ENCODE data around the gene ANXA1.
A peak's percentile ranks its signal among the peaks of the same experiment; 100 is the strongest.

Gene ANXA1

GRCh38 chr9:73194284-73194683, 42.6 kb downstream of the ANXA1 start:
- no peaks in the 10 kb centered on the region for H3K36me3 Mint-ChIP-seq
- H3K27me3 Mint-ChIP-seq = peaks cover 2 to 10% of the 10 kb centered on the region in 2 donors
- no peaks in the 10 kb centered on the region for H3K9me3 Mint-ChIP-seq
- H3K4me1 Mint-ChIP-seq = no peaks in the 10 kb centered on the region
- no peak overlapping the region for H3K27ac Mint-ChIP-seq
- ATAC-seq (replicated peaks) (no peak), DNase-seq (no peak)
- no peak overlapping the region for H3K4me3 Mint-ChIP-seq

- Mint-ChIP-seq H3K27me3 (peaks cover 12 to 20% of the 10 kb centered on the region in 2 donors), H3K27ac (no peak overlapping the region), H3K4me3 (no peak overlapping the region), H3K9me3 (no peaks in the 10 kb centered on the region), H3K4me1 (no peaks in the 10 kb centered on the region), H3K36me3 (no peaks in the 10 kb centered on the region)
- DNase-seq (no peak), ATAC-seq (replicated peaks) (no peak)
These were observed 47.8 kb downstream of the ANXA1 start for GRCh38 chr9:73199448-73199847.

GRCh38 chr9:73199886-73200285, 48.2 kb downstream of the ANXA1 start:
- peaks cover 12 to 20% of the 10 kb centered on the region in 2 donors for H3K27me3 Mint-ChIP-seq
- H3K4me1 Mint-ChIP-seq = no peaks in the 10 kb centered on the region
- no peaks in the 10 kb centered on the region for H3K36me3 Mint-ChIP-seq
- DNase-seq (no peak), ATAC-seq (replicated peaks) (no peak)
- H3K9me3 Mint-ChIP-seq = no peaks in the 10 kb centered on the region
- H3K4me3 Mint-ChIP-seq = no peak overlapping the region
- H3K27ac Mint-ChIP-seq = no peak overlapping the region

GRCh38 chr9:73200694-73201452, 49.2 kb downstream of the ANXA1 start:
- Mint-ChIP-seq H3K4me3 (no peak overlapping the region), H3K9me3 (no peaks in the 10 kb centered on the region), H3K4me1 (no peaks in the 10 kb centered on the region), H3K36me3 (no peaks in the 10 kb centered on the region), H3K27ac (no peak overlapping the region), H3K27me3 (peaks cover 12 to 19% of the 10 kb centered on the region in 2 donors)
- ATAC-seq (replicated peaks) (peak; percentile 39 to 57), DNase-seq (no peak)

- H3K4me3 Mint-ChIP-seq = no peak overlapping the region
- H3K27ac Mint-ChIP-seq = no peak overlapping the region
- peaks cover 12 to 16% of the 10 kb centered on the region in 2 donors for H3K27me3 Mint-ChIP-seq
- no peaks in the 10 kb centered on the region for H3K9me3 Mint-ChIP-seq
- DNase-seq (no peak), ATAC-seq (replicated peaks) (no peak)
- H3K4me1 Mint-ChIP-seq = no peaks in the 10 kb centered on the region
- H3K36me3 Mint-ChIP-seq = no peaks in the 10 kb centered on the region
These were observed 51.3 kb downstream of the ANXA1 start for GRCh38 chr9:73202980-73203379.

GRCh38 chr9:73204936-73205335, 53.3 kb downstream of the ANXA1 start:
- DNase-seq (no peak), ATAC-seq (replicated peaks) (no peak)
- no peaks in the 10 kb centered on the region for H3K9me3 Mint-ChIP-seq
- H3K36me3 Mint-ChIP-seq = no peaks in the 10 kb centered on the region
- peaks cover 4 to 14% of the 10 kb centered on the region in 2 donors for H3K27me3 Mint-ChIP-seq
- no peak overlapping the region for H3K4me3 Mint-ChIP-seq
- no peak overlapping the region for H3K27ac Mint-ChIP-seq
- no peaks in the 10 kb centered on the region for H3K4me1 Mint-ChIP-seq

- no peak for DNase-seq
- H3K27me3 Mint-ChIP-seq = peaks cover 0 to 10% of the 10 kb centered on the region in 2 donors
- no peak overlapping the region for H3K4me3 Mint-ChIP-seq
- no peaks in the 10 kb centered on the region for H3K4me1 Mint-ChIP-seq
- no peaks in the 10 kb centered on the region for H3K36me3 Mint-ChIP-seq
- no peak for ATAC-seq (replicated peaks)
- no peaks in the 10 kb centered on the region for H3K9me3 Mint-ChIP-seq
- H3K27ac Mint-ChIP-seq = no peak overlapping the region
These were observed 55.2 kb downstream of the ANXA1 start for GRCh38 chr9:73206851-73207250.

GRCh38 chr9:73210886-73211666, 59.4 kb downstream of the ANXA1 start:
- DNase-seq = no peak
- Mint-ChIP-seq H3K4me3 (no peak overlapping the region), H3K27me3 (peaks cover 0 to 14% of the 10 kb centered on the region in 2 donors), H3K36me3 (no peaks in the 10 kb centered on the region), H3K9me3 (no peaks in the 10 kb centered on the region), H3K27ac (no peak overlapping the region), H3K4me1 (no peaks in the 10 kb centered on the region)
- ATAC-seq (replicated peaks) = no peak

- no peaks in the 10 kb centered on the region for H3K4me1 Mint-ChIP-seq
- H3K27me3 Mint-ChIP-seq = peaks cover 9 to 12% of the 10 kb centered on the region in 2 donors
- H3K4me3 Mint-ChIP-seq = no peak overlapping the region
- H3K9me3 Mint-ChIP-seq = no peaks in the 10 kb centered on the region
- no peaks in the 10 kb centered on the region for H3K36me3 Mint-ChIP-seq
- no peak for ATAC-seq (replicated peaks)
- DNase-seq = no peak
- H3K27ac Mint-ChIP-seq = no peak overlapping the region
These were observed 61.6 kb downstream of the ANXA1 start for GRCh38 chr9:73213300-73213699.

GRCh38 chr9:73215249-73215648, 63.6 kb downstream of the ANXA1 start:
- ATAC-seq (replicated peaks) = no peak
- H3K36me3 Mint-ChIP-seq = no peaks in the 10 kb centered on the region
- peaks cover 13 to 14% of the 10 kb centered on the region in 2 donors for H3K27me3 Mint-ChIP-seq
- H3K4me1 Mint-ChIP-seq = peaks cover 0 to 4% of the 10 kb centered on the region in 2 donors
- H3K9me3 Mint-ChIP-seq = peaks cover 0 to 2% of the 10 kb centered on the region in 2 donors
- no peak for DNase-seq
- no peak overlapping the region for H3K27ac Mint-ChIP-seq
- no peak overlapping the region for H3K4me3 Mint-ChIP-seq

GRCh38 chr9:73216100-73216499, 64.4 kb downstream of the ANXA1 start:
- H3K4me3 Mint-ChIP-seq = no peak overlapping the region
- H3K9me3 Mint-ChIP-seq = peaks cover 0 to 2% of the 10 kb centered on the region in 2 donors
- ATAC-seq (replicated peaks) (no peak), DNase-seq (no peak)
- H3K27me3 Mint-ChIP-seq = peaks cover 13 to 17% of the 10 kb centered on the region in 2 donors
- H3K36me3 Mint-ChIP-seq = no peaks in the 10 kb centered on the region
- peaks cover 0 to 4% of the 10 kb centered on the region in 2 donors for H3K4me1 Mint-ChIP-seq
- no peak overlapping the region for H3K27ac Mint-ChIP-seq

Measured in stimulated activated naive B cell treated with anti-CD40 and anti-IgM and Interleukin-4, amounts not matched to agents 10 μg/mL and 1 μg/mL and 100 μg/mL, for 72 hours (primary cell).